ENCODE results near the gene SLIT1. TPM values are rescaled to one million over a fixed set of nuclear protein-coding genes. Genes with fewer than 3 reads are reported as not detected.
"Not testable (repeated sequence)": the region's sequence is repeated elsewhere in the genome, so short reads cannot be mapped to it uniquely, and the experiment has no call there.

The SLIT1 gene
- total RNA-seq, 2 donors from 2014 or later: 0.56 to 2.0 TPM

DNA sequence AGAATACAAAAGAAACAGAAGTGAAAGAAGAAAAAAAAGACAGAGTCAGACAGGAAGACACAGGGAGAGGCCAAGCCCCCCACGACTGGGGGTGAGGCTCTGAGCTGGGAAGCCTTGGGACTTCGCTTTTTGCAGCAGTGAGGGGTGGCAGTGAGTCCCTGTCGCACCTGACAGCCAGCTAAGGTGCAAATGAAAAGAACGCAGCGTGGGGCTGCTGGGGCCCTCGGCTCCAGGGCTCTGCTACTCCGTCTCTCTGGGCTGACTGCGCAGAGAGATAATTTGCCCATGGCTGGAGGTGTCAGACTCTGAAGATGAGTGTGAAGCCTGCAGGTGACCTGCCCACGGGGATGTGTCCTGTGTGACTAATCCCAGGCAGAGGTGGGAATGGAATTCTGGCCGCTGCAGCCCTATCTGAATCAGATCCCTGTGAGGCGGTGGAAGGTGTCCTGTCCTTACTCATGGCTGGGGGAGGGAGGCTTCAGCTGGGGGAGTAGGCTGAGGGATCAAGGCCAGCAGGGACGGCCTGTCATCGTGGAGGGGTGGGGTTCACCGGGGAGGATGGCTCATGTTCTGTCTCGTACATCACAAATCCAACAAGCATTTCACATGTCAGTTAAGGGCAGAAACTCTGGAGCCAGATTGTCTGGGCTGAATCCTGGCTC, 96.4 kb downstream of the SLIT1 start:
- ATAC-seq (replicated peaks): no peak
- Mint-ChIP-seq H3K27ac (no peak overlapping the region), H3K36me3 (ENCODE audit: low read depth) (no peaks in the 10 kb centered on the region), H3K9me3 (no peaks in the 10 kb centered on the region), H3K4me3 (no peak overlapping the region), H3K27me3 (peaks cover 39% of the 10 kb centered on the region), H3K4me1 (peaks cover 3% of the 10 kb centered on the region)

DNA sequence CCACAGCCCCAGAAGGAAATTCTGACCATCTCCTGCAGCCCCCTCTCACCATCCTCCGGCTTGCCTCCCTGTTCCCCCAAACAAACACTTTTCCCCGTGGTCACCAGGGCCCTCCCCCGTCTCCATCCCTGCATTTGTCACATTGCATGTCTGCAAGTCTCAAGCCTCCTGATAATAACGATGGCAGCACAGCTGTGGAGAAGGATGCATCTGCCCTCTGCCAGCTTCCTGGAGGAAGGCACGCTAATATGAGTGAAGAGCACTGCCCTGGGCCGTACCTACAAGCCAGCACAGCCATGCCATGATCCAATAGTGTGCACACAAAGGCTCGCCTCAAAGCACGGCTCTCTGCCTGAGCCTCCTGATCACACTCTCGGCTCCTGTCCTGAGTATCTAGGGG, 98.5 kb downstream of the SLIT1 start:
- no peak overlapping the region for H3K4me3 Mint-ChIP-seq
- H3K27ac Mint-ChIP-seq: no peak overlapping the region
- peaks cover 3% of the 10 kb centered on the region for H3K4me1 Mint-ChIP-seq
- peaks cover 37% of the 10 kb centered on the region for H3K27me3 Mint-ChIP-seq
- no peaks in the 10 kb centered on the region for H3K9me3 Mint-ChIP-seq
- ATAC-seq (replicated peaks): no peak
- H3K36me3 Mint-ChIP-seq (ENCODE audit: low read depth): no peaks in the 10 kb centered on the region

DNA sequence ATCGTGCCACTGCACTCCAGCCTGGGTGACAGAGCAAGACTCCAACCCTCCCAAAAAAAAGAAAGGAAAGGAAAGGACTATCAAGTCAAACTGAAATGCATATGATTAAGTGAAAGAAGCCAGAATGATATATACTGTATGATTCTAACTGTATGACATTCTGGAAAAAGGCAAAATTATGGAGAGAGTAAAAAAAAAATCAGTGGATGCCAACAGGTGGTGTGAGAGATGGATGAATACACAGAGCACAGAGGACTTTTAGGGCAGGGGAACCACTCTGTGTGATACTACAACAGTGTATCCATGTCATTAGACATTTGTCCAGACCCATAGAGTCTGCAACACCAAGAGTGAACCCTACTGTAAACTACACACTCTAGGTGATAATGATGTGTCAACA, 99.2 kb downstream of the SLIT1 start:
- no peak for ATAC-seq (replicated peaks)
- H3K9me3 Mint-ChIP-seq: no peaks in the 10 kb centered on the region
- H3K27me3 Mint-ChIP-seq: peaks cover 43% of the 10 kb centered on the region
- no peaks in the 10 kb centered on the region for H3K36me3 Mint-ChIP-seq (ENCODE audit: low read depth)
- no peak overlapping the region for H3K27ac Mint-ChIP-seq
- H3K4me1 Mint-ChIP-seq: peaks cover 3% of the 10 kb centered on the region
- H3K4me3 Mint-ChIP-seq: no peak overlapping the region

DNA sequence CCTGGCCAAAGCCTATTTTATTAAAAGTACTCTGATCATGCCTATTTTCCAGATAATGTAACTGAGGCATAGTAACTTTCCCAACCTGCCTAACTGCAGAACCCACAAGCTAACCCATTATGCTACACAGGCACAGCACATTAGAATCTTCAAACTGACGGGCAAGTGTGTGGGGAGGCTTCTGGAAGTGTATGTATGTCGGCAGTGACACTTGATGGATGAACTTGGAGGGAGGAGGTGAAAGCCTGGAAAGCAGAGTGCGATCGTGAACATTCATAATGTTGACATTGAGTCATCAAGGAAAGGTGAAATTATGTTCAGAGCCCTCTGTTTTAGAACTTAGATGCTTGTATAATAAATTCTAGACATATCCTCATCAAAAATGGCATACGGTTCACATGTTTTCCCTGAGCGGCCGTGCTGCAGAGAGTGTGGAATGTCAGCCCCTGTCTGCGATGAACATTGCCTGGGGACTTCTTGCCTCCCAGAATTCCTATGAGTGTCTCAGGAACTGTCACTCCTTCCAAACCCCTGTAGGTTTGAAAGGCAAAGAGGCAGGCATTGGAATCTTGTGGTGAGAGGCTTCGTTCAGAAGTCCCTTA, 102.4 kb downstream of the SLIT1 start:
- Mint-ChIP-seq H3K9me3 (no peaks in the 10 kb centered on the region), H3K4me1 (peaks cover 3% of the 10 kb centered on the region), H3K27me3 (peaks cover 34% of the 10 kb centered on the region), H3K4me3 (no peak overlapping the region), H3K27ac (no peak overlapping the region), H3K36me3 (ENCODE audit: low read depth) (no peaks in the 10 kb centered on the region)
- ATAC-seq (replicated peaks): no peak

DNA sequence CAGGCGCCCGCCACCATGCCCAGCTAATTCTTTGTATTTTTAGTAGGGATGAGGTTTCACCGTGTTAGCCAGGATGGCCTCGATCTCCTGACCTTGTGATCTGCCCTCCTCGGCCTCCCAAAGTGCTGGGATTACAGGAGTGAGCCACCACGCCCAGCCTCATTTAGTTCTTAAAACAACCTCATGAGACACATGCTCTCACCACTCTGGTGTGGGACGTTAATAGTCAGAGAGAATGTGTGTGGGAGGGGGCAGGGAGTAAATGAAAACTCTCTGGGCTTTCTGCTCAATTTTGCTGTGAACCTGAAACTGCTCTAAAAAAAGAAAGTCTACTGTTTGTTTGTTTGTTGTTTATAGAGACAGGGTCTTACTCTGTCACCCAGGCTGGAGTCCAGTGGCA, 103.2 kb downstream of the SLIT1 start:
- not testable (repeated sequence) for H3K27ac Mint-ChIP-seq; H3K36me3 Mint-ChIP-seq (ENCODE audit: low read depth); ATAC-seq (replicated peaks); H3K4me3 Mint-ChIP-seq; H3K4me1 Mint-ChIP-seq; H3K9me3 Mint-ChIP-seq
- H3K27me3 Mint-ChIP-seq: peaks cover 31% of the 10 kb centered on the region

DNA sequence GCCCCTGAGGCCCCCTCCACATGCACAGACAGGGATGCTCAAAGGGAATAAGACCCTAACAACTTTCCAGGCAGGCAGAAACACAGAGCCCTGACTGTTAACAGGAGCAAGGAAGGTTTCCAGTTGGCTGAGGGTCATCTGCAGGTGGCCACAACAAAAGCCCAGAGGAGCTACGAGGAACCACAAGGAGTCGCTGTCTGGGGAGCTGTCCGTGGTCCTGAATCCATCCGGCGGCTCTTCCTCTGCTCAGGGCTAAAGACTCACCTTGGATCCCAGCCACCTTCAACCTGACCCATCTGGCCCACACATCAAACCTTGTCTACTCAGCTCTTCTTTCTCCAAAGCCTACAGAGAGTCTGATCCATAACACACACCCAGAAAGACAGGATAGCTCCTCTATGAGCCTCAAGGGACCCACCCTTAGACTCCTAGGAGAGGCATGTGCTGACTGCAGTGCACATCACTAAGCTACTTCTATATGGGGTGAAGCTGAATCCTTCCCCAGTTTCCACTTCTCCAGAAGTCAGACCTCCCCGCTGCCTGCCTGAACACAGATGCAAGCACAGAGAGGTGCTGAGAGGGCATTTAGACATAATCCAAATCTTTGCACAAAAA, 104.0 kb downstream of the SLIT1 start:
- H3K27ac Mint-ChIP-seq: no peak overlapping the region
- H3K4me1 Mint-ChIP-seq: peaks cover 3% of the 10 kb centered on the region
- H3K4me3 Mint-ChIP-seq: no peak overlapping the region
- ATAC-seq (replicated peaks): peak; percentile 58
- no peaks in the 10 kb centered on the region for H3K36me3 Mint-ChIP-seq (ENCODE audit: low read depth)
- peaks cover 26% of the 10 kb centered on the region for H3K27me3 Mint-ChIP-seq
- H3K9me3 Mint-ChIP-seq: no peaks in the 10 kb centered on the region

DNA sequence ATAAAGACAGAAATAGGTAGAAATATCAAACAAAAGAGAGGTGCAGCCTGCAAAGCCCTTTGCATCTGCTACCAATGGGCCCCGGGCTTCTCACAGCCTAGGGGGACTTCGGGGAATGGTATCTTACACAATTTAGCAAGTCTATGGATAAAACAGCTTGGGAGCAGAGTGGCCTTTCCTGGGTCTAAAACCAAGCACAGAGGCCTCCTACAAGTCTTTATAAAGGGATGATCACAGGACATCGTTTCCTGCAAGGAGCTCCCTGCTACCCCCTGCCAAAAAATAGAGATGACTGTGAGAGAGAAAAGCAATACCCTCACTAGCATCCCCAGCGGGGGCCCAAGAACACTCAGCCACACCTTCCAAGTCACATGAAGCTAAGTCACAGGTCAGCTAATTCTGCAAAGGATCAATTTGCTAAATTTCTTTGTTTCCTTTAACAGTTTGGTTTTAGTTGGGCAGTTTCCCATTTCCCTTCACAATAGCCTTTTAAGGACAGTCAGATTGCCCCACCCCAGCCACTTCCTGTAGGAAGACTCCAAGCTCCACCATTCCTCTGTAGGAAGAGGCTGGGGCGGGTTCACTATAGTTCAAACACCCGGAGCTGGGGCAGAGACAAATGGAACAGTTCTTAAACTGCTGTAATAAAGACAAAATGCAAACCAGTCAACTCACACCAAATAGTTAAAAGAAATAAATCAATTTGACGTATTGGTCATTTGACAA, 105.5 kb downstream of the SLIT1 start:
- Mint-ChIP-seq H3K27ac (no peak overlapping the region), H3K36me3 (ENCODE audit: low read depth) (no peaks in the 10 kb centered on the region), H3K4me3 (no peak overlapping the region), H3K9me3 (no peaks in the 10 kb centered on the region), H3K27me3 (peaks cover 21% of the 10 kb centered on the region), H3K4me1 (no peaks in the 10 kb centered on the region)
- ATAC-seq (replicated peaks): no peak

DNA sequence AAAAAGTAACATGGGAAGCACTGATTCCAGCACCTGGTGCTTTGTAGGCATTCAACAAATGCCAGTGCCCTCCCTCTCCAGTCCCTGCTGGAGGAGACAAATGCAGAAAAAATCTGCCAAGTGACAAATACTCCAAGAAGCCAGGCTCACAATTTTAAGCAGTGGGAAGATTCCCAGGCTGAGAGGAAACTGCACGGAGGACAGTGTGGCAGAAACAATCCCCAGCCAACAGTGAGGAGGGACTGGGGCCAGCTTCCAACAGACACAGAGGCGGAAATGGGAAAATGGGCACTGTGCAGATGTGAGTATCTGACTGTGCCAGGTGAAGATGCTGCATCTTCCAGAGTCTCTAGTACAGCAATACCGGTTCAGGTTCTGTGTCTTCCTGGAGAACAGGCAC, 106.3 kb downstream of the SLIT1 start:
- no peaks in the 10 kb centered on the region for H3K4me1 Mint-ChIP-seq
- H3K27ac Mint-ChIP-seq: no peak overlapping the region
- no peak for ATAC-seq (replicated peaks)
- H3K27me3 Mint-ChIP-seq: peaks cover 21% of the 10 kb centered on the region
- H3K36me3 Mint-ChIP-seq (ENCODE audit: low read depth): no peaks in the 10 kb centered on the region
- no peaks in the 10 kb centered on the region for H3K9me3 Mint-ChIP-seq
- no peak overlapping the region for H3K4me3 Mint-ChIP-seq

DNA sequence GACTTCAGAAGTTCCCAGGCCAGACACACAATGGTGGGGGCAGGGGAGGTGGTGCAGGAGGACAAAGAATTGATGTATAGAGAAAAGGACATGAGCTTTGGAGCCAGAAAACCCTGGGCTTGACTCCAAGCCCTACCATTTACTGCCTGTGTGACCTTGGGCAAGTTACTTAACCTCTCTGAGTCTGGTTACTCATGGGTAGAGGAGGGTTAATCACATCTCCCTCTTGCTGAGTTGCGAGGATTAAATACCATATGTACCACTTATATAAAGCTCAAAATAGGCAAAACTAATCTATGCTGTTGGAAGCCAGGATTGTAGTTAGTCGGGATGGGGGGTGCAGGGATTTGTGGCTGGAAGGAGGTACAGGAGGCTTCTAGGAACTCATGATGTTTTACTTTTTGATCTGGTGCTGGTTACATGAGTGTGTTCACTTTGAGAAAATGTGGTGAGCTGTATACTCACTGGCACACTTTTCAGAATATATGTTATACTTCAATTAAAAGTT, 106.8 kb downstream of the SLIT1 start:
- no peaks in the 10 kb centered on the region for H3K4me1 Mint-ChIP-seq
- ATAC-seq (replicated peaks): no peak
- H3K27ac Mint-ChIP-seq: no peak overlapping the region
- no peaks in the 10 kb centered on the region for H3K9me3 Mint-ChIP-seq
- peaks cover 24% of the 10 kb centered on the region for H3K27me3 Mint-ChIP-seq
- no peak overlapping the region for H3K4me3 Mint-ChIP-seq
- no peaks in the 10 kb centered on the region for H3K36me3 Mint-ChIP-seq (ENCODE audit: low read depth)

DNA sequence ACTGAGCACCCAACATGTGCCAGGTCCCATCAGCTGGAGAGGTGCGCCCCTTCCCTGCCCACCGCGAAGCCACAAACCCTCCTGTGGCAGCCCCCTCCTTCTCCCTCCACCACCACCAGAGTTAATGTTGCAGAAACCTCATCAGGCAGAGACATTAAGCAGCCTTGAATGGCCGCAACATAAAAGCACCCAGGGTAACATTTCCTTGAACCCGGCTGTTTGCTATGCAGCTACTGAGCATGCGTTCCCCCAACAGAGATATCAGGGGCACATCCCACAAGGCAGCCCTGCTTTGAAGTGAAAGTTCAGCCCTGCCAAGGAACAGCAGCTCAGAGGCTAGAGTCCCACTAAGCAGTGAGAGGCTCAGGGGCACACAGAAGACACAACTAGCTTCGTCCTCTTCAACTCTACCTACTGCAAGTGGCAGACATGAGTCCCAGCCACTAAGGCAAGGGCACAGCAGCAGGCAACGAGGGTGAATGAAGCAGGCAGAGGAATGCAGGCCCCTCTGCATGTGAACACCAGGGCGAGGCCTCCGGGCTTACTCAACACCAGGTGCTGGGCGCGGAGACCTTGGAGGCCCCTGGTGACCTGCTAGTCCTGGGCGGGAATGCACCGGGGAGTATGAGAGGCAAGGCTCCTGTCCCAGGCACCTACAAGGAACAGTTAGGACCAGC, 107.4 kb downstream of the SLIT1 start:
- Mint-ChIP-seq H3K4me3 (no peak overlapping the region), H3K9me3 (no peaks in the 10 kb centered on the region), H3K4me1 (no peaks in the 10 kb centered on the region)

DNA sequence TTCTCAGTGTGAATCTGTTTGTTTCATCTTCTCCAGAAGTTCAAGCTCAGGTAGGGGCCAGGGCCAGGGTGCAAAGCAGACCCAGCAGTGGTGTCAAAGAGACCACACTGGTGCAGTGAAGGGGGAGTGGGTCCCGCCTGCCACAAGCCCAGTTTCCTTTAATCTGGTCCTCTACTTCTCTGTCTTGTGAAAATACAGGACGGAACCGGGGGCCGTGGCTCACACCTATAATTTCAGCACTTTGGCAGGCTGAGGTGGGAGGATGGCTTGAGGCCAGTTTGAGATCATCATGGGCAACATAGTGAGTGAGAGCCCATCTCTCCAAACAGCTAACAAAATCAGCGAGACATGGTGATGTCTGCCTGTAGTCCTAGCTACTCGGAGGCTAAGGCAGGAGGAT, 109.0 kb downstream of the SLIT1 start:
- Mint-ChIP-seq H3K9me3 (no peaks in the 10 kb centered on the region), H3K36me3 (ENCODE audit: low read depth) (no peaks in the 10 kb centered on the region), H3K4me3 (no peak overlapping the region), H3K4me1 (no peaks in the 10 kb centered on the region), H3K27ac (no peak overlapping the region), H3K27me3 (peaks cover 26% of the 10 kb centered on the region)
- no peak for ATAC-seq (replicated peaks)

More for the DNA sequence above, 107.4 kb downstream of the SLIT1 start:
- H3K36me3 Mint-ChIP-seq (ENCODE audit: low read depth): no peaks in the 10 kb centered on the region
- ATAC-seq (replicated peaks): no peak
- H3K27ac Mint-ChIP-seq: no peak overlapping the region
- peaks cover 27% of the 10 kb centered on the region for H3K27me3 Mint-ChIP-seq

DNA sequence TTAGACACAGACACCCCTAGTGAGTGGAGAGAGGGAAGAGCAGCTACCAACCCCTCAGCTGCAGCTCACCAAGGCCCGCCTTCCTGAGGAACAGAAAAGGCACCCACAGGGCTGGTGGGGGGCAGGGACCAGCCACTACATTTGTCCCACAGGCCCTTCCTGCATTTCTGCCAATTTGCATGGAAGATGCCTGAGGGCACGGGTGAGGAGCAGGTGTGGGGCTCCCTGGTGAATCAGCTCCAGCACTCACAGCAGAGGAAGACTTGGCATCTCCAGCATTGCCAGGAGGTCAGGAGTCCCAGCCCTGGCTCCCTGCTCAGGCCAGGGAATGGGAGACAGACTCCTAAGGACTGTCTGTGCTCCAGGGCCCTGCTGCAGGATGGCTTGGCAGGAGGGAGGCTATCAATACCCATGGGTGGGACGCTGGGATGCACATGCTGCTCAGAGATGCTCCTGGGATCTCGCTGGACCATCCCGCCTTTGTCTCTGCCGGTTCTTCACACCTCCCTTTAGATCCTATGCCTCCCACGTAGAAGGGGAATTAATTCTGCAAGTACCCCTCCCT, 109.7 kb downstream of the SLIT1 start:
- Mint-ChIP-seq H3K4me3 (no peak overlapping the region), H3K4me1 (no peaks in the 10 kb centered on the region), H3K36me3 (ENCODE audit: low read depth) (no peaks in the 10 kb centered on the region), H3K9me3 (no peaks in the 10 kb centered on the region), H3K27me3 (peaks cover 28% of the 10 kb centered on the region), H3K27ac (no peak overlapping the region)
- no peak for ATAC-seq (replicated peaks)

DNA sequence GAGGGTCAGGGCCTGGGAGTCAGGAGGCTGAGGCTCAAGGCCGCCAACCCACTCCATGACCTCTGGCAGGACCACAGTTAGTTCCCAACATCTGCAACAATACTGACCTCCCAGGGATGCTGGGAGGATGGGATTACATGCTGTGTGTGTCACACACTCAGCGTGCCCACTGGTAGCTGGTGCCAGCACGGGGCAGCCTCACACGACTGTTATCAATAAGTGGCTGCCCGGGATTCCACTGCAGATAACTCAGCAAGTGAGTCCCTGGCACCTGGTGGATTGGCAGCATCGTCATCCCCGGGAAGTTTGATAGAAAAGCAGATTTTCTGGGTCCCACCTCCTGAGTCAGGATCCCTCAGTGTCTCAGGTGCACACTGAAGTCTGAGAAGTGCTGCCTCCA, 110.3 kb downstream of the SLIT1 start:
- ATAC-seq (replicated peaks): no peak
- no peaks in the 10 kb centered on the region for H3K36me3 Mint-ChIP-seq (ENCODE audit: low read depth)
- no peaks in the 10 kb centered on the region for H3K4me1 Mint-ChIP-seq
- H3K9me3 Mint-ChIP-seq: no peaks in the 10 kb centered on the region
- no peak overlapping the region for H3K27ac Mint-ChIP-seq
- peaks cover 27% of the 10 kb centered on the region for H3K27me3 Mint-ChIP-seq
- H3K4me3 Mint-ChIP-seq: no peak overlapping the region
